HepG2 (cell line): Measurements from ENCODE around the gene ITCH. TPM values are rescaled to one million over a fixed set of nuclear protein-coding genes. Genes with fewer than 3 reads are reported as not detected.

ENCODE experiments used
- ATAC-seq: fragments of 200-7000 bp; cut with Tn5 transposase; 3 replicates; pipeline ENCODE4 v1.9.1; 2020; ENCODE audit warnings: mild to moderate bottlenecking, moderate library complexity
- BruUV-seq: library from RNA; stranded (reverse); fragments of 400-500 nt; replicated peaks from 2 replicates; lab custom pipeline; 2021; lab: Mats Ljungman, UMichigan
- CTCF ChIA-PET: fragments of 300-600 bp; formaldehyde crosslinking; extraction: SDS; loops from one replicate; lab custom pipeline; 2021; ENCODE audit warnings: low total read pairs, inconsistent platforms, low intra/inter-chr PET ratio; lab: Yijun Ruan, JAX
- POLR2A ChIA-PET: fragments of 350-600 bp; sonication (Branson Sonifier 250); formaldehyde crosslinking; loops from one replicate; lab custom pipeline; 2020; ENCODE audit warnings: antibody characterized with exemption, inconsistent platforms; lab: Yijun Ruan, JAX
- DNase-seq: peaks from one replicate; pipeline ENCODE4 v3.0.0-alpha.2; 2015; ENCODE audit warnings: low spot score
- FAIRE-seq: peaks from 3 replicates; lab custom pipeline; 2011; peaks lifted over from hg19 to GRCh38; lab: Jason Lieb, UNC
- H2AFZ ChIP-seq: one replicate; pipeline ENCODE4 v1.6.1; 2011; ENCODE audit warnings: low read length, inconsistent platforms
- H3K27ac ChIP-seq: fragments of 300-600 bp; 3 replicates; pipeline ENCODE4 v1.8.0; 2011; ENCODE audit warnings: mixed run types, mild to moderate bottlenecking, mixed read lengths, low read length, inconsistent platforms; ENCODE audit not compliant: insufficient read depth; ENCODE audit errors: extremely low read length
- H3K27me3 ChIP-seq, 2 experiments: fragments of 200-600 bp in 1 of 2; 2 replicates in 1 of 2; 3 replicates in 1 of 2; pipeline versions ENCODE4 v1.6.0 to v1.8.0; 2011; ENCODE audit warnings: low read length in 2 of 2, mild to moderate bottlenecking in 2 of 2, moderate library complexity in 2 of 2, inconsistent platforms in 1 of 2; ENCODE audit not compliant: insufficient read depth in 2 of 2, control insufficient read depth in 1 of 2
- H3K36me3 ChIP-seq, 2 experiments: fragments of 200-600 bp in 1 of 2; replicated peaks in 1 of 2; 2 replicates in 1 of 2; 3 replicates in 1 of 2; pipeline versions ENCODE4 v1.5.1 to v1.8.0; 2011; ENCODE audit warnings: low read length in 2 of 2, inconsistent platforms in 1 of 2; ENCODE audit not compliant: insufficient read depth in 2 of 2, control insufficient read depth in 1 of 2
- H3K4me1 ChIP-seq: 2 replicates; pipeline ENCODE4 v1.5.1; 2012; ENCODE audit warnings: low read length, inconsistent platforms; ENCODE audit not compliant: insufficient read depth
- H3K4me2 ChIP-seq: 2 replicates; pipeline ENCODE4 v1.6.0; 2011; ENCODE audit warnings: low read depth, low read length, inconsistent platforms
- H3K4me3 ChIP-seq, 3 experiments: fragments of 200-600 bp in 1 of 3; sonication (generic), shearing (Covaris generic) in 1 of 3; replicated peaks in 1 of 3; 2 replicates each; pipeline ENCODE4 v1.5.1; 2011 to 2016; ENCODE audit warnings: low read length in 3 of 3, inconsistent platforms in 2 of 3, low read depth in 2 of 3, mild to moderate bottlenecking in 2 of 3, control low read depth in 1 of 3, mixed read lengths in 1 of 3; ENCODE audit not compliant: insufficient read depth in 1 of 3
- H3K79me2 ChIP-seq: one replicate; pipeline ENCODE4 v1.6.1; 2011; ENCODE audit warnings: low read length, inconsistent platforms; ENCODE audit not compliant: insufficient read depth
- H3K9ac ChIP-seq: 2 replicates; pipeline ENCODE4 v1.6.0; 2011; ENCODE audit warnings: mild to moderate bottlenecking, low read depth, low read length, inconsistent platforms; ENCODE audit not compliant: insufficient read depth
- H3K9me3 ChIP-seq: 2 replicates; pipeline ENCODE4 v1.5.1; 2012; ENCODE audit warnings: mild to moderate bottlenecking, low read length
- H4K20me1 ChIP-seq: 2 replicates; pipeline ENCODE4 v1.6.0; 2011; ENCODE audit warnings: inconsistent platforms, mild to moderate bottlenecking, low read length, moderate library complexity; ENCODE audit not compliant: insufficient read depth
- CBX5 ChIP-seq: sonication (generic); formaldehyde crosslinking; IDR thresholded peaks from 2 replicates; pipeline ENCODE4 v1.4.0; 2020; ENCODE audit warnings: missing genetic modification reagents, borderline replicate concordance
- KDM2A ChIP-seq: sonication (generic); formaldehyde crosslinking; IDR thresholded peaks from 2 replicates; pipeline ENCODE4 v1.4.0; 2020; ENCODE audit warnings: low read depth, missing genetic modification reagents, borderline replicate concordance
- RBM22 ChIP-seq: fragments of 200-400 bp; formaldehyde crosslinking; optimal IDR thresholded peaks from 2 replicates; pipeline ENCODE3; 2017; ENCODE audit warnings: mild to moderate bottlenecking, low read length, moderate library complexity
- TEAD3 ChIP-seq: optimal IDR thresholded peaks from 2 replicates; pipeline ENCODE3; 2016; ENCODE audit warnings: borderline replicate concordance
- ZBTB7B ChIP-seq: sonication (generic); formaldehyde crosslinking; IDR thresholded peaks from 2 replicates; pipeline ENCODE4 v1.4.0; 2020; ENCODE audit warnings: missing genetic modification reagents
- whole genome bisulfite sequencing: methylation state at CpG from one replicate; pipeline ENCODE4 v1.1.6; 2017; ENCODE audit warnings: low lambda C conversion rate; 5-methylcytosine and 5-hydroxymethylcytosine counted together
- in situ Hi-C: cut with HindIII; loops from 2 replicates; pipeline ENCODE4 v1.10.0; 2017; ENCODE audit warnings: low pct_unique_long_range_greater_than_20kb; ENCODE audit not compliant: extremely low pct_ligation_motif_present
- intact Hi-C: fragments of 100-400 bp; cut with micrococcal nuclease; formaldehyde crosslinking; loops from one replicate; pipeline ENCODE4 v1.10.0; 2022; ENCODE audit not compliant: unreplicated experiment
- polyA plus RNA-seq, 8 experiments: library from polyadenylated mRNA; depleted of rRNA in 3 of 8; stranded (reverse) in 7 of 8; unstranded in 1 of 8; fragments of >200 nt; fragmentation: Illumina TruSeq in 4 of 8; extraction: Trizol in 4 of 8; gene quantifications; 2 replicates each; pipeline versions ENCODE4 v1.2.1 to v1.2.3, GENCODE V29; 2011 to 2016; ENCODE audit warnings: low read depth in 4 of 8, missing spikeins in 1 of 8, mixed read lengths in 1 of 8; ENCODE audit not compliant: insufficient read depth in 1 of 8
- total RNA-seq, 5 experiments: library from RNA; depleted of rRNA; stranded (reverse); fragments of >200 nt; fragmentation: Illumina TruSeq; extraction: Trizol; gene quantifications; 2 replicates each; pipeline ENCODE4 v1.2.3, GENCODE V29; 2016; ENCODE audit warnings: low read depth in 1 of 5
- TF ChIP-seq, protein P1 (sequence below): IDR thresholded peaks from 2 replicates; pipeline ENCODE4 v1.6.1; 2016; ENCODE audit warnings: mild to moderate bottlenecking
- TF ChIP-seq, protein P2 (sequence below): sonication (generic); formaldehyde crosslinking; IDR thresholded peaks from 2 replicates; pipeline ENCODE4 v1.5.0; 2020; ENCODE audit warnings: mild to moderate bottlenecking, missing genetic modification reagents, moderate library complexity
- TF ChIP-seq, protein P3 (sequence below): sonication (generic); formaldehyde crosslinking; IDR thresholded peaks from 2 replicates; pipeline ENCODE4 v1.4.0; 2020; ENCODE audit warnings: missing genetic modification reagents, borderline replicate concordance
- TF ChIP-seq, protein P4 (sequence below): sonication (generic); formaldehyde crosslinking; IDR thresholded peaks from 2 replicates; pipeline ENCODE4 v1.4.0; 2020; ENCODE audit warnings: missing genetic modification reagents, low read depth, mild to moderate bottlenecking, borderline replicate concordance
- TF ChIP-seq, protein P5 (sequence below), 2 experiments: sonication (generic) in 1 of 2; formaldehyde crosslinking in 1 of 2; IDR thresholded peaks; 2 replicates each; pipeline versions ENCODE4 v1.4.0 to v1.6.1; 2018 to 2020; ENCODE audit warnings: missing genetic modification reagents in 2 of 2, borderline replicate concordance in 1 of 2, low read depth in 1 of 2, mild to moderate bottlenecking in 1 of 2, missing biosample characterization in 1 of 2
- TF ChIP-seq, protein P6 (sequence below): sonication (generic); formaldehyde crosslinking; IDR thresholded peaks from 2 replicates; pipeline ENCODE4 v1.8.1; 2023; ENCODE audit warnings: mild to moderate bottlenecking, missing genetic modification reagents

Gene ITCH
- total and polyA plus RNA-seq, 2 of the 13 experiments (the other 11 are each of a cell fraction or from before 2014, with no cell fraction given) = 20.5 to 112 TPM

DNA sequence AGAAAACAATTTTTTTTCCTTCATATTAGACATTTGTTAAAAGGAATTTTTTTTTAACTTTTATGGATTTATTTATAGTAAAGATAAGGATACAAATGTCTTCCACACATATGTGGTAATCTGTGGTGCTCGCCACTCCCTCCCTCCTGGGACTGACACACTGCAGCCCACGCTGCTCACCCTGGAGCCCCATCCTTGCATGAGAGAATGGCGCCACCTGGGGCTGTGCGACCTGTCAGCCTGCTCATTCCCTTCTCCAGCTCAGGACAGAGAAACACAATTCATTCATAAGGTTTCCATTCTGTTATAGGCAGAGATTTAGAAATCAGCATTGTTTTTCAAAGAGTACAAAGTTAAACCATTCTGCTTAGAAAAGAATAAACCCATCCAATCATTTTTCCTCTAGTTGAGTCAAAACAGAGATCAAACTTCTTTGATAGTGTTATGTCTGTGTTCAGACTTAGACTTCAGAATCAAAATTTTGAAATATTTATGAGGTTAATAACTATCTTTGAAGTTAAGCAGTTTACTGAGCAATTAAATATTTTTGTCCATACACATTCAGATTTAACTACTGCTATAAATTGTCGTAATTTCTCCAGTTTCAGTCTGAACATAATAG lies 110.3 kb downstream of the ITCH start:
- FAIRE-seq (peak; percentile 81), DNase-seq (peak; percentile 72), ATAC-seq (peak; percentile 92)
- H3K79me2 ChIP-seq = no peaks in the 10 kb centered on the region
- intact Hi-C loops (loop anchor here (1.0 to 5.0 kb wide), 2 partner anchors 161 to 216 kb away; no protein-coding TSS in a partner anchor), in situ Hi-C loops (loop anchor here (5.0 kb wide), 1 partner anchor 161 kb away; no protein-coding TSS in a partner anchor)
- no peak overlapping the region for H3K9ac ChIP-seq
- CTCF ChIA-PET = interaction anchor here (2.9 kb wide), 1 partner anchor 161 kb away, joined by 32 read pairs; no protein-coding TSS in a partner anchor
- no TSS peak for BruUV-seq
- H3K27ac ChIP-seq = no peak overlapping the region
- no peaks in the 10 kb centered on the region for H3K27me3 ChIP-seq
- POLR2A ChIA-PET = interaction anchor here (0.6 to 2.3 kb wide), 4 partner anchors 67 to 162 kb away, joined by 3 to 7 read pairs (median 3); no protein-coding TSS in a partner anchor
- peaks cover 3% of the 10 kb centered on the region; the same call in 1 of the 2 replicates for H4K20me1 ChIP-seq
- H3K4me2 ChIP-seq = no peak overlapping the region
- no peak overlapping the region for H3K4me3 ChIP-seq
- WGBS = 73% methylated on average over 5 of the region's 5 CpGs
- H3K4me1 ChIP-seq = peaks cover 10% of the 10 kb centered on the region
- H3K9me3 ChIP-seq = no peaks in the 10 kb centered on the region
- no peak overlapping the region for H2AFZ ChIP-seq
- H3K36me3 ChIP-seq = peaks cover 19 to 42% of the 10 kb centered on the region in 2 experiments
- TF ChIP-seq, protein P1, sequence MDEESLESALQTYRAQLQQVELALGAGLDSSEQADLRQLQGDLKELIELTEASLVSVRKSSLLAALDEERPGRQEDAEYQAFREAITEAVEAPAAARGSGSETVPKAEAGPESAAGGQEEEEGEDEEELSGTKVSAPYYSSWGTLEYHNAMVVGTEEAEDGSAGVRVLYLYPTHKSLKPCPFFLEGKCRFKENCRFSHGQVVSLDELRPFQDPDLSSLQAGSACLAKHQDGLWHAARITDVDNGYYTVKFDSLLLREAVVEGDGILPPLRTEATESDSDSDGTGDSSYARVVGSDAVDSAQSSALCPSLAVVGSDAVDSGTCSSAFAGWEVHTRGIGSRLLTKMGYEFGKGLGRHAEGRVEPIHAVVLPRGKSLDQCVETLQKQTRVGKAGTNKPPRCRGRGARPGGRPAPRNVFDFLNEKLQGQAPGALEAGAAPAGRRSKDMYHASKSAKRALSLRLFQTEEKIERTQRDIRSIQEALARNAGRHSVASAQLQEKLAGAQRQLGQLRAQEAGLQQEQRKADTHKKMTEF (CRISPR knock-in tag) = peak; percentile 56; the same call in 1 of the 2 replicates
- TF ChIP-seq ZBTB7B (CRISPR knock-in tag) (peak; percentile 53; the same call in 1 of the 2 replicates), TEAD3 (CRISPR knock-in tag) (peak; percentile 61), KDM2A (CRISPR knock-in tag) (peak; percentile 67; the same call in 1 of the 2 replicates), RBM22 (peak; percentile 67), CBX5 (CRISPR knock-in tag) (peak; percentile 69; the same call in 1 of the 2 replicates)
- TF ChIP-seq, protein P2, sequence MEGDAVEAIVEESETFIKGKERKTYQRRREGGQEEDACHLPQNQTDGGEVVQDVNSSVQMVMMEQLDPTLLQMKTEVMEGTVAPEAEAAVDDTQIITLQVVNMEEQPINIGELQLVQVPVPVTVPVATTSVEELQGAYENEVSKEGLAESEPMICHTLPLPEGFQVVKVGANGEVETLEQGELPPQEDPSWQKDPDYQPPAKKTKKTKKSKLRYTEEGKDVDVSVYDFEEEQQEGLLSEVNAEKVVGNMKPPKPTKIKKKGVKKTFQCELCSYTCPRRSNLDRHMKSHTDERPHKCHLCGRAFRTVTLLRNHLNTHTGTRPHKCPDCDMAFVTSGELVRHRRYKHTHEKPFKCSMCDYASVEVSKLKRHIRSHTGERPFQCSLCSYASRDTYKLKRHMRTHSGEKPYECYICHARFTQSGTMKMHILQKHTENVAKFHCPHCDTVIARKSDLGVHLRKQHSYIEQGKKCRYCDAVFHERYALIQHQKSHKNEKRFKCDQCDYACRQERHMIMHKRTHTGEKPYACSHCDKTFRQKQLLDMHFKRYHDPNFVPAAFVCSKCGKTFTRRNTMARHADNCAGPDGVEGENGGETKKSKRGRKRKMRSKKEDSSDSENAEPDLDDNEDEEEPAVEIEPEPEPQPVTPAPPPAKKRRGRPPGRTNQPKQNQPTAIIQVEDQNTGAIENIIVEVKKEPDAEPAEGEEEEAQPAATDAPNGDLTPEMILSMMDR (CRISPR knock-in tag) = peak; percentile 94
- TF ChIP-seq, protein P3, sequence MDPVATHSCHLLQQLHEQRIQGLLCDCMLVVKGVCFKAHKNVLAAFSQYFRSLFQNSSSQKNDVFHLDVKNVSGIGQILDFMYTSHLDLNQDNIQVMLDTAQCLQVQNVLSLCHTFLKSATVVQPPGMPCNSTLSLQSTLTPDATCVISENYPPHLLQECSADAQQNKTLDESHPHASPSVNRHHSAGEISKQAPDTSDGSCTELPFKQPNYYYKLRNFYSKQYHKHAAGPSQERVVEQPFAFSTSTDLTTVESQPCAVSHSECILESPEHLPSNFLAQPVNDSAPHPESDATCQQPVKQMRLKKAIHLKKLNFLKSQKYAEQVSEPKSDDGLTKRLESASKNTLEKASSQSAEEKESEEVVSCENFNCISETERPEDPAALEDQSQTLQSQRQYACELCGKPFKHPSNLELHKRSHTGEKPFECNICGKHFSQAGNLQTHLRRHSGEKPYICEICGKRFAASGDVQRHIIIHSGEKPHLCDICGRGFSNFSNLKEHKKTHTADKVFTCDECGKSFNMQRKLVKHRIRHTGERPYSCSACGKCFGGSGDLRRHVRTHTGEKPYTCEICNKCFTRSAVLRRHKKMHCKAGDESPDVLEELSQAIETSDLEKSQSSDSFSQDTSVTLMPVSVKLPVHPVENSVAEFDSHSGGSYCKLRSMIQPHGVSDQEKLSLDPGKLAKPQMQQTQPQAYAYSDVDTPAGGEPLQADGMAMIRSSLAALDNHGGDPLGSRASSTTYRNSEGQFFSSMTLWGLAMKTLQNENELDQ (CRISPR knock-in tag) = no peak
- TF ChIP-seq, protein P4, sequence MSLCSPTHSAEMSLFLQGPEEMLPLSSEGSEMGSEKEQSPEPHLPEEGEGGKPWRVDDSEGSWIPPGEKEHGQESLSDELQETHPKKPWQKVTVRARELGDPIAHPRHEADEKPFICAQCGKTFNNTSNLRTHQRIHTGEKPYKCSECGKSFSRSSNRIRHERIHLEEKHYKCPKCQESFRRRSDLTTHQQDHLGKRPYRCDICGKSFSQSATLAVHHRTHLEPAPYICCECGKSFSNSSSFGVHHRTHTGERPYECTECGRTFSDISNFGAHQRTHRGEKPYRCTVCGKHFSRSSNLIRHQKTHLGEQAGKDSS (CRISPR knock-in tag) = 0 out of 2 replicates have a peak, but pooled peaks have one; percentile 42
- TF ChIP-seq, protein P5, sequence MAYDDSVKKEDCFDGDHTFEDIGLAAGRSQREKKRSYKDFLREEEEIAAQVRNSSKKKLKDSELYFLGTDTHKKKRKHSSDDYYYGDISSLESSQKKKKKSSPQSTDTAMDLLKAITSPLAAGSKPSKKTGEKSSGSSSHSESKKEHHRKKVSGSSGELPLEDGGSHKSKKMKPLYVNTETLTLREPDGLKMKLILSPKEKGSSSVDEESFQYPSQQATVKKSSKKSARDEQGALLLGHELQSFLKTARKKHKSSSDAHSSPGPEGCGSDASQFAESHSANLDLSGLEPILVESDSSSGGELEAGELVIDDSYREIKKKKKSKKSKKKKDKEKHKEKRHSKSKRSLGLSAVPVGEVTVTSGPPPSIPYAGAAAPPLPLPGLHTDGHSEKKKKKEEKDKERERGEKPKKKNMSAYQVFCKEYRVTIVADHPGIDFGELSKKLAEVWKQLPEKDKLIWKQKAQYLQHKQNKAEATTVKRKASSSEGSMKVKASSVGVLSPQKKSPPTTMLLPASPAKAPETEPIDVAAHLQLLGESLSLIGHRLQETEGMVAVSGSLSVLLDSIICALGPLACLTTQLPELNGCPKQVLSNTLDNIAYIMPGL (CRISPR knock-in tag; IDR thresholded peaks at IDR 0.05; ENCODE audit: borderline replicate concordance in 1 of 2, low read depth in 1 of 2) = peak; percentile 78 to 85; a peak in 3 of 4 replicates
- TF ChIP-seq, protein P6, sequence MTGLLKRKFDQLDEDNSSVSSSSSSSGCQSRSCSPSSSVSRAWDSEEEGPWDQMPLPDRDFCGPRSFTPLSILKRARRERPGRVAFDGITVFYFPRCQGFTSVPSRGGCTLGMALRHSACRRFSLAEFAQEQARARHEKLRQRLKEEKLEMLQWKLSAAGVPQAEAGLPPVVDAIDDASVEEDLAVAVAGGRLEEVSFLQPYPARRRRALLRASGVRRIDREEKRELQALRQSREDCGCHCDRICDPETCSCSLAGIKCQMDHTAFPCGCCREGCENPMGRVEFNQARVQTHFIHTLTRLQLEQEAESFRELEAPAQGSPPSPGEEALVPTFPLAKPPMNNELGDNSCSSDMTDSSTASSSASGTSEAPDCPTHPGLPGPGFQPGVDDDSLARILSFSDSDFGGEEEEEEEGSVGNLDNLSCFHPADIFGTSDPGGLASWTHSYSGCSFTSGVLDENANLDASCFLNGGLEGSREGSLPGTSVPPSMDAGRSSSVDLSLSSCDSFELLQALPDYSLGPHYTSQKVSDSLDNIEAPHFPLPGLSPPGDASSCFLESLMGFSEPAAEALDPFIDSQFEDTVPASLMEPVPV (CRISPR knock-in tag) = no peak
